Measurements from ENCODE around the gene GPA33. TPM values are rescaled to one million over a fixed set of nuclear protein-coding genes. Genes with fewer than 3 reads are reported as not detected.

Gene GPA33
- total RNA-seq, 1 donor = not detected

GRCh38 chr1:167115655-167116054 lies 25.5 kb upstream of the GPA33 start:
- no peak overlapping the region for H3K4me3 ChIP-seq (ENCODE audit: insufficient read depth, low read length)
- TF ChIP-seq CTCF (IDR thresholded peaks at IDR 0.05; ENCODE audit: extremely low read depth, low read depth, low read length) = no peak
- H2AFZ ChIP-seq (ENCODE audit: low read length) = no peak overlapping the region
- no peak overlapping the region for H3K4me2 ChIP-seq (ENCODE audit: insufficient read depth, low read length)
- H4K20me1 ChIP-seq (ENCODE audit: insufficient read depth, low read length) = no peaks in the 10 kb centered on the region
- DNase-seq (ENCODE audit: insufficient read length, low spot score, missing footprints) = no peak
- no peaks in the 10 kb centered on the region for H3K79me2 ChIP-seq (ENCODE audit: insufficient read depth, low read length)
- H3K36me3 ChIP-seq (ENCODE audit: insufficient read depth, low read length) = no peaks in the 10 kb centered on the region
- H3K4me1 ChIP-seq (ENCODE audit: insufficient read depth, low read length) = no peaks in the 10 kb centered on the region
- H3K9me3 ChIP-seq (ENCODE audit: low read depth, low read length) = no peaks in the 10 kb centered on the region
- peaks cover 3% of the 10 kb centered on the region for H3K27me3 ChIP-seq (ENCODE audit: insufficient read depth, low read length)
- no peak overlapping the region for H3K27ac ChIP-seq (ENCODE audit: low read depth, low read length)

GRCh38 chr1:167114725-167115124 lies 24.5 kb upstream of the GPA33 start:
- DNase-seq (ENCODE audit: insufficient read length, low spot score, missing footprints) = no peak
- no peak for TF ChIP-seq CTCF (IDR thresholded peaks at IDR 0.05; ENCODE audit: extremely low read depth, low read depth, low read length)
- no peak overlapping the region for H3K27ac ChIP-seq (ENCODE audit: low read depth, low read length)

GRCh38 chr1:167111868-167112709 lies 21.9 kb upstream of the GPA33 start:
- H3K4me3 ChIP-seq (ENCODE audit: insufficient read depth, low read length) = no peak overlapping the region
- no peaks in the 10 kb centered on the region for H3K36me3 ChIP-seq (ENCODE audit: insufficient read depth, low read length)
- H3K9me3 ChIP-seq (ENCODE audit: low read depth, low read length) = no peaks in the 10 kb centered on the region
- H3K79me2 ChIP-seq (ENCODE audit: insufficient read depth, low read length) = no peaks in the 10 kb centered on the region
- no peak overlapping the region for H3K27ac ChIP-seq (ENCODE audit: low read depth, low read length)
- no peaks in the 10 kb centered on the region for H3K27me3 ChIP-seq (ENCODE audit: insufficient read depth, low read length)
- H3K4me1 ChIP-seq (ENCODE audit: insufficient read depth, low read length) = no peaks in the 10 kb centered on the region
- no peak overlapping the region for H3K4me2 ChIP-seq (ENCODE audit: insufficient read depth, low read length)
- no peak for DNase-seq (ENCODE audit: insufficient read length, low spot score, missing footprints)
- no peaks in the 10 kb centered on the region for H4K20me1 ChIP-seq (ENCODE audit: insufficient read depth, low read length)
- H2AFZ ChIP-seq (ENCODE audit: low read length) = no peak overlapping the region
- no peak for TF ChIP-seq CTCF (IDR thresholded peaks at IDR 0.05; ENCODE audit: extremely low read depth, low read depth, low read length)

More at GRCh38 chr1:167114725-167115124, 24.5 kb upstream of the GPA33 start:
- no peaks in the 10 kb centered on the region for H4K20me1 ChIP-seq (ENCODE audit: insufficient read depth, low read length)
- no peak overlapping the region for H2AFZ ChIP-seq (ENCODE audit: low read length)
- no peak overlapping the region for H3K4me3 ChIP-seq (ENCODE audit: insufficient read depth, low read length)
- H3K79me2 ChIP-seq (ENCODE audit: insufficient read depth, low read length) = no peaks in the 10 kb centered on the region
- no peaks in the 10 kb centered on the region for H3K4me1 ChIP-seq (ENCODE audit: insufficient read depth, low read length)
- H3K27me3 ChIP-seq (ENCODE audit: insufficient read depth, low read length) = peaks cover 3% of the 10 kb centered on the region
- H3K9me3 ChIP-seq (ENCODE audit: low read depth, low read length) = no peaks in the 10 kb centered on the region
- H3K36me3 ChIP-seq (ENCODE audit: insufficient read depth, low read length) = no peaks in the 10 kb centered on the region
- H3K4me2 ChIP-seq (ENCODE audit: insufficient read depth, low read length) = no peak overlapping the region

- Histone ChIP-seq H3K27me3 (ENCODE audit: insufficient read depth, low read length) (peaks cover 5% of the 10 kb centered on the region), H3K4me1 (ENCODE audit: insufficient read depth, low read length) (no peaks in the 10 kb centered on the region), H4K20me1 (ENCODE audit: insufficient read depth, low read length) (no peaks in the 10 kb centered on the region), H3K27ac (ENCODE audit: low read depth, low read length) (no peak overlapping the region), H3K9me3 (ENCODE audit: low read depth, low read length) (no peaks in the 10 kb centered on the region), H3K4me2 (ENCODE audit: insufficient read depth, low read length) (no peak overlapping the region), H3K79me2 (ENCODE audit: insufficient read depth, low read length) (no peaks in the 10 kb centered on the region), H3K4me3 (ENCODE audit: insufficient read depth, low read length) (no peak overlapping the region), H3K36me3 (ENCODE audit: insufficient read depth, low read length) (no peaks in the 10 kb centered on the region), H2AFZ (ENCODE audit: low read length) (no peak overlapping the region)
- DNase-seq (ENCODE audit: insufficient read length, low spot score, missing footprints) = no peak
- no peak for TF ChIP-seq CTCF (IDR thresholded peaks at IDR 0.05; ENCODE audit: extremely low read depth, low read depth, low read length)
Measured at GRCh38 chr1:167110586-167110985, 20.4 kb upstream of the GPA33 start.
